ENCODE measurements around the gene ARHGAP45. TPM values are rescaled to one million over a fixed set of nuclear protein-coding genes. Genes with fewer than 3 reads are reported as not detected.

ARHGAP45 gene
- 31.5 and 114 TPM in 2 replicates for total RNA-seq (2014; rRNA removed; shearing (Covaris generic); ENCODE audit: low replicate concordance)

- Histone ChIP-seq H3K27me3 (ENCODE audit: low read length) (no peaks in the 10 kb centered on the region), H3K9me2 (replicated peaks; ENCODE audit: insufficient read depth, low read length) (no peaks in the 10 kb centered on the region), H3K79me2 (ENCODE audit: low read length) (peaks cover 12% of the 10 kb centered on the region; the same call in 1 of the 2 replicates), H3K4me3 (ENCODE audit: low read length) (peak within 1 kb of the TSS; percentile 76), H3K9me3 (ENCODE audit: low read length) (no peaks in the 10 kb centered on the region), H3K36me3 (ENCODE audit: insufficient read depth, low read length) (no peaks in the 10 kb centered on the region), H3K9ac (ENCODE audit: low read length) (peak within 1 kb of the TSS; percentile 79), H2AFZ (ENCODE audit: low read length) (peak within 1 kb of the TSS; percentile 18; the same call in 1 of the 2 replicates), H4K20me1 (ENCODE audit: insufficient read depth, low read depth, low read length) (no peaks in the 10 kb centered on the region), H3K27ac (ENCODE audit: low read length) (peak within 1 kb of the TSS; percentile 75), H3K4me2 (ENCODE audit: low read depth, low read length, poor library complexity, severe bottlenecking) (peak within 1 kb of the TSS; percentile 96), H3K4me1 (ENCODE audit: low read length) (peaks cover 49% of the 10 kb centered on the region)
- DNase-seq = peak; percentile 92
Measured at GRCh38 chr19:1066748-1067340, at the start of gene ARHGAP45. TSS of gene ARHGAP45 (plus strand) at chr19:1067167. CDS start at chr19:1067406, 239 bp downstream.

- no peaks in the 10 kb centered on the region for H3K9me2 ChIP-seq (replicated peaks; ENCODE audit: insufficient read depth, low read length)
- peaks cover 66% of the 10 kb centered on the region for H4K20me1 ChIP-seq (ENCODE audit: insufficient read depth, low read depth, low read length)
- peak overlapping the region; percentile 75 for H3K4me2 ChIP-seq (ENCODE audit: low read depth, low read length, poor library complexity, severe bottlenecking)
- no peaks in the 10 kb centered on the region for H3K36me3 ChIP-seq (ENCODE audit: insufficient read depth, low read length)
- no peak for DNase-seq
- no peak overlapping the region for H3K27ac ChIP-seq (ENCODE audit: low read length)
- H3K9ac ChIP-seq (ENCODE audit: low read length) = peak overlapping the region; percentile 100
- no peaks in the 10 kb centered on the region for H3K27me3 ChIP-seq (ENCODE audit: low read length)
- H3K79me2 ChIP-seq (ENCODE audit: low read length) = peaks cover 64% of the 10 kb centered on the region
- H3K4me1 ChIP-seq (ENCODE audit: low read length) = peaks cover 52% of the 10 kb centered on the region
- peak overlapping the region; percentile 99; the same call in 1 of the 2 replicates for H3K4me3 ChIP-seq (ENCODE audit: low read length)
- H2AFZ ChIP-seq (ENCODE audit: low read length) = no peak overlapping the region
- no peaks in the 10 kb centered on the region for H3K9me3 ChIP-seq (ENCODE audit: low read length)
Measured at GRCh38 chr19:1017906-1018305, 49.1 kb upstream of the ARHGAP45 start.

- Histone ChIP-seq H3K4me1 (ENCODE audit: low read length) (peaks cover 54% of the 10 kb centered on the region), H3K27me3 (ENCODE audit: low read length) (no peaks in the 10 kb centered on the region), H3K9me3 (ENCODE audit: low read length) (no peaks in the 10 kb centered on the region), H2AFZ (ENCODE audit: low read length) (no peak overlapping the region), H4K20me1 (ENCODE audit: insufficient read depth, low read depth, low read length) (peaks cover 66% of the 10 kb centered on the region), H3K4me3 (ENCODE audit: low read length) (peak overlapping the region; percentile 99), H3K9me2 (replicated peaks; ENCODE audit: insufficient read depth, low read length) (no peaks in the 10 kb centered on the region), H3K4me2 (ENCODE audit: low read depth, low read length, poor library complexity, severe bottlenecking) (peak overlapping the region; percentile 75), H3K36me3 (ENCODE audit: insufficient read depth, low read length) (no peaks in the 10 kb centered on the region), H3K27ac (ENCODE audit: low read length) (0 out of 2 replicates have a peak overlapping the region, but pooled peaks have one; percentile 13), H3K79me2 (ENCODE audit: low read length) (peaks cover 64% of the 10 kb centered on the region), H3K9ac (ENCODE audit: low read length) (peak overlapping the region; percentile 100)
- no peak for DNase-seq
Measured at GRCh38 chr19:1018393-1018792, 48.6 kb upstream of the ARHGAP45 start.

- peak overlapping the region; percentile 73; the same call in 1 of the 2 replicates for H3K27ac ChIP-seq (ENCODE audit: low read length)
- peaks cover 61% of the 10 kb centered on the region for H4K20me1 ChIP-seq (ENCODE audit: insufficient read depth, low read depth, low read length)
- no peaks in the 10 kb centered on the region for H3K9me2 ChIP-seq (replicated peaks; ENCODE audit: insufficient read depth, low read length)
- H3K9me3 ChIP-seq (ENCODE audit: low read length) = no peaks in the 10 kb centered on the region
- H3K79me2 ChIP-seq (ENCODE audit: low read length) = peaks cover 64% of the 10 kb centered on the region
- no peaks in the 10 kb centered on the region for H3K27me3 ChIP-seq (ENCODE audit: low read length)
- peak overlapping the region; percentile 75 for H3K4me2 ChIP-seq (ENCODE audit: low read depth, low read length, poor library complexity, severe bottlenecking)
- H3K4me3 ChIP-seq (ENCODE audit: low read length) = peak overlapping the region; percentile 99
- peaks cover 54% of the 10 kb centered on the region for H3K4me1 ChIP-seq (ENCODE audit: low read length)
- H3K36me3 ChIP-seq (ENCODE audit: insufficient read depth, low read length) = no peaks in the 10 kb centered on the region
- no peak overlapping the region for H2AFZ ChIP-seq (ENCODE audit: low read length)
- peak overlapping the region; percentile 100 for H3K9ac ChIP-seq (ENCODE audit: low read length)
- DNase-seq = no peak
Measured at GRCh38 chr19:1018932-1019615, 47.9 kb upstream of the ARHGAP45 start.

- peaks cover 62% of the 10 kb centered on the region for H3K79me2 ChIP-seq (ENCODE audit: low read length)
- peak overlapping the region; percentile 73; the same call in 1 of the 2 replicates for H3K27ac ChIP-seq (ENCODE audit: low read length)
- peak overlapping the region; percentile 100 for H3K9ac ChIP-seq (ENCODE audit: low read length)
- H2AFZ ChIP-seq (ENCODE audit: low read length) = no peak overlapping the region
- no peaks in the 10 kb centered on the region for H3K9me2 ChIP-seq (replicated peaks; ENCODE audit: insufficient read depth, low read length)
- H3K4me2 ChIP-seq (ENCODE audit: low read depth, low read length, poor library complexity, severe bottlenecking) = peak overlapping the region; percentile 75
- H3K27me3 ChIP-seq (ENCODE audit: low read length) = no peaks in the 10 kb centered on the region
- H3K4me3 ChIP-seq (ENCODE audit: low read length) = peak overlapping the region; percentile 99
- DNase-seq = no peak
- H3K4me1 ChIP-seq (ENCODE audit: low read length) = peaks cover 54% of the 10 kb centered on the region
- H3K9me3 ChIP-seq (ENCODE audit: low read length) = no peaks in the 10 kb centered on the region
- no peaks in the 10 kb centered on the region for H3K36me3 ChIP-seq (ENCODE audit: insufficient read depth, low read length)
- H4K20me1 ChIP-seq (ENCODE audit: insufficient read depth, low read depth, low read length) = peaks cover 59% of the 10 kb centered on the region
Measured at GRCh38 chr19:1019616-1019961, 47.4 kb upstream of the ARHGAP45 start.

GRCh38 chr19:1019980-1020867 is 46.7 kb upstream of the ARHGAP45 start:
- DNase-seq = peak; percentile 60
- Histone ChIP-seq H3K79me2 (ENCODE audit: low read length) (peaks cover 56% of the 10 kb centered on the region), H3K9ac (ENCODE audit: low read length) (peak overlapping the region; percentile 100), H2AFZ (ENCODE audit: low read length) (no peak overlapping the region), H3K27me3 (ENCODE audit: low read length) (no peaks in the 10 kb centered on the region), H3K9me3 (ENCODE audit: low read length) (no peaks in the 10 kb centered on the region), H3K4me2 (ENCODE audit: low read depth, low read length, poor library complexity, severe bottlenecking) (peak overlapping the region; percentile 75), H3K9me2 (replicated peaks; ENCODE audit: insufficient read depth, low read length) (no peaks in the 10 kb centered on the region), H4K20me1 (ENCODE audit: insufficient read depth, low read depth, low read length) (peaks cover 52% of the 10 kb centered on the region), H3K4me3 (ENCODE audit: low read length) (peak overlapping the region; percentile 99), H3K27ac (ENCODE audit: low read length) (peak overlapping the region; percentile 73), H3K4me1 (ENCODE audit: low read length) (peaks cover 54% of the 10 kb centered on the region), H3K36me3 (ENCODE audit: insufficient read depth, low read length) (no peaks in the 10 kb centered on the region)

- Histone ChIP-seq H3K4me1 (ENCODE audit: low read length) (peaks cover 56% of the 10 kb centered on the region), H3K27ac (ENCODE audit: low read length) (peak within 1 kb of the TSS; percentile 86), H3K27me3 (ENCODE audit: low read length) (no peaks in the 10 kb centered on the region), H3K4me3 (ENCODE audit: low read length) (peak within 1 kb of the TSS; percentile 99), H4K20me1 (ENCODE audit: insufficient read depth, low read depth, low read length) (peaks cover 45% of the 10 kb centered on the region), H3K9ac (ENCODE audit: low read length) (peak within 1 kb of the TSS; percentile 100), H3K4me2 (ENCODE audit: low read depth, low read length, poor library complexity, severe bottlenecking) (peak within 1 kb of the TSS; percentile 75), H3K79me2 (ENCODE audit: low read length) (peaks cover 49% of the 10 kb centered on the region), H2AFZ (ENCODE audit: low read length) (no peak within 1 kb of the TSS; the same call in 1 of the 2 replicates), H3K9me2 (replicated peaks; ENCODE audit: insufficient read depth, low read length) (no peaks in the 10 kb centered on the region), H3K9me3 (ENCODE audit: low read length) (no peaks in the 10 kb centered on the region), H3K36me3 (ENCODE audit: insufficient read depth, low read length) (no peaks in the 10 kb centered on the region)
- DNase-seq = peak; percentile 99
Measured at GRCh38 chr19:1020868-1021425, 46.0 kb upstream of the ARHGAP45 start, which contains the start of gene TMEM259. TSS of gene TMEM259 (minus strand) at chr19:1021123. CDS start at chr19:1020996, 127 bp downstream.
